Measurements from ENCODE around the gene CDH7. TPM values are rescaled to one million over a fixed set of nuclear protein-coding genes. Genes with fewer than 3 reads are reported as not detected.
A peak's percentile ranks its signal among the peaks of the same experiment; 100 is the strongest.

Gene CDH7
- total RNA-seq, 4 donors from 2014 or later, result not detected

- TF ChIP-seq POLR2A (IDR thresholded peaks at IDR 0.05), result no peak
- TF ChIP-seq CTCF (IDR thresholded peaks at IDR 0.05), result no peak
- intact Hi-C loops (cut with DNase I), result no loop called here
- 60 to 64% methylated on average over 3 of the region's 3 CpGs for WGBS, 2 donors
- Histone ChIP-seq H3K4me1 (no peaks in the 10 kb centered on the region), H3K9me3 (no peaks in the 10 kb centered on the region), H3K36me3 (no peaks in the 10 kb centered on the region), H3K27ac (no peak overlapping the region), H3K4me3 (replicated peaks in 1 of 3) (no peak overlapping the region), H3K27me3 (no peaks in the 10 kb centered on the region)
- DNase-seq, result no peak
These were observed 29.2 kb upstream of the CDH7 start for GRCh38 chr18:65721619-65722018.

GRCh38 chr18:65725251-65726050 is 25.4 kb upstream of the CDH7 start:
- DNase-seq, result peak; percentile 21 to 39
- 26 to 28% methylated on average over 9 of the region's 9 CpGs for WGBS, 2 donors
- Histone ChIP-seq H3K9me3 (no peaks in the 10 kb centered on the region), H3K27me3 (no peaks in the 10 kb centered on the region), H3K36me3 (no peaks in the 10 kb centered on the region), H3K4me3 (replicated peaks in 1 of 3) (no peak overlapping the region), H3K27ac (no peak overlapping the region), H3K4me1 (no peaks in the 10 kb centered on the region)
- intact Hi-C loops (cut with DNase I), result no loop called here
- TF ChIP-seq POLR2A (IDR thresholded peaks at IDR 0.05), result no peak
- TF ChIP-seq CTCF (IDR thresholded peaks at IDR 0.05), result peak in 3 of 6 experiments; percentile 26 to 41 (median 27)

- Histone ChIP-seq H3K27me3 (no peaks in the 10 kb centered on the region), H3K36me3 (no peaks in the 10 kb centered on the region), H3K9me3 (no peaks in the 10 kb centered on the region), H3K27ac (no peak overlapping the region), H3K4me3 (replicated peaks in 1 of 3) (no peak overlapping the region), H3K4me1 (no peaks in the 10 kb centered on the region)
- intact Hi-C loops (cut with DNase I), result no loop called here
- no peak for TF ChIP-seq CTCF (IDR thresholded peaks at IDR 0.05)
- TF ChIP-seq POLR2A (IDR thresholded peaks at IDR 0.05), result no peak
- no peak for DNase-seq
- WGBS, 2 donors, result 90 to 93% methylated on average over 3 of the region's 3 CpGs
These were observed 15.7 kb upstream of the CDH7 start for GRCh38 chr18:65735155-65735554.

GRCh38 chr18:65737471-65737955 is 13.3 kb upstream of the CDH7 start:
- H3K4me1 ChIP-seq, result no peaks in the 10 kb centered on the region
- no peak for DNase-seq
- no peak overlapping the region for H3K4me3 ChIP-seq (replicated peaks in 1 of 3)
- H3K27me3 ChIP-seq, result no peaks in the 10 kb centered on the region
- WGBS, 2 donors, result 30 to 41% methylated on average over 2 of the region's 2 CpGs
- TF ChIP-seq POLR2A (IDR thresholded peaks at IDR 0.05) (no peak), CTCF (IDR thresholded peaks at IDR 0.05) (no peak)
- H3K36me3 ChIP-seq, result no peaks in the 10 kb centered on the region
- intact Hi-C loops (cut with DNase I), result no loop called here
- H3K9me3 ChIP-seq, result no peaks in the 10 kb centered on the region
- no peak overlapping the region for H3K27ac ChIP-seq

- intact Hi-C loops (cut with DNase I), result no loop called here
- no peak for DNase-seq
- Histone ChIP-seq H3K4me1 (peaks cover 0 to 8% of the 10 kb centered on the region in 2 donors), H3K9me3 (no peaks in the 10 kb centered on the region), H3K27me3 (no peaks in the 10 kb centered on the region), H3K27ac (no peak overlapping the region), H3K4me3 (replicated peaks in 1 of 3) (no peak overlapping the region), H3K36me3 (no peaks in the 10 kb centered on the region)
- WGBS, 2 donors, result 67 to 77% methylated on average over 3 of the region's 3 CpGs
- no peak for TF ChIP-seq CTCF (IDR thresholded peaks at IDR 0.05)
- TF ChIP-seq POLR2A (IDR thresholded peaks at IDR 0.05), result no peak
These were observed 3.9 kb upstream of the CDH7 start for GRCh38 chr18:65746936-65747335.

Measured in thyroid gland (tissue), 4 donors.